CD4-positive, alpha-beta T cell treated with Interleukin-17A for 1 hour (primary cell): Measurements from ENCODE around the gene NAE1.
"Not testable (repeated sequence)": the region's sequence is repeated elsewhere in the genome, so short reads cannot be mapped to it uniquely, and the experiment has no call there.

Experiments used
- DNase-seq: peaks from one replicate; pipeline ENCODE4 v3.0.0-alpha.2; 2020

Gene NAE1

GRCh38 chr16:66800856-66801255 is 29.9 kb downstream of the NAE1 start:
- DNase-seq = no peak

GRCh38 chr16:66798161-66798560 is 32.6 kb downstream of the NAE1 start:
- no peak for DNase-seq

GRCh38 chr16:66793984-66794383 is 36.8 kb downstream of the NAE1 start:
- not testable (repeated sequence) for DNase-seq

GRCh38 chr16:66790130-66790733 is 40.5 kb downstream of the NAE1 start:
- DNase-seq = no peak

- DNase-seq = no peak
Measured at GRCh38 chr16:66787427-66787826, 43.3 kb downstream of the NAE1 start.

GRCh38 chr16:66786551-66786950 is 44.2 kb downstream of the NAE1 start:
- no peak for DNase-seq

GRCh38 chr16:66776457-66776856 is 54.3 kb downstream of the NAE1 start:
- DNase-seq = no peak

- DNase-seq = no peak
Measured at GRCh38 chr16:66774981-66775380, 55.8 kb downstream of the NAE1 start.

GRCh38 chr16:66758086-66758485 is 72.7 kb downstream of the NAE1 start:
- DNase-seq = no peak

GRCh38 chr16:66754819-66755218 is 76.0 kb downstream of the NAE1 start:
- DNase-seq = no peak

GRCh38 chr16:66754211-66754610 is 76.6 kb downstream of the NAE1 start:
- DNase-seq = no peak

GRCh38 chr16:66752958-66753357 is 77.8 kb downstream of the NAE1 start:
- no peak for DNase-seq
